Peyer's patch (tissue), 4 donors: Measurements from ENCODE around the gene BIN1. TPM values are rescaled to one million over a fixed set of nuclear protein-coding genes. Genes with fewer than 3 reads are reported as not detected.
A peak's percentile ranks its signal among the peaks of the same experiment; 100 is the strongest.

Experiments
- DNase-seq, 3 donors: peaks; one replicate each; pipeline ENCODE4 v3.0.0-alpha.2; 2017 to 2019
- H3K27ac ChIP-seq, 4 donors: fragments of 200-600 bp; sonication (generic); one replicate each; pipeline ENCODE4 v1.5.1; 2016 to 2019
- H3K27me3 ChIP-seq, 2 donors: fragments of 200-600 bp; sonication (generic); one replicate each; pipeline ENCODE4 v1.5.1; 2019
- H3K36me3 ChIP-seq, 3 donors: fragments of 200-600 bp; sonication (generic); one replicate each; pipeline ENCODE4 v1.5.1; 2016 to 2019
- H3K4me1 ChIP-seq, 4 donors: fragments of 200-600 bp; sonication (generic); one replicate each; pipeline ENCODE4 v1.5.1; 2016 to 2019
- H3K4me3 ChIP-seq, 4 donors: fragments of 200-600 bp; sonication (generic); 1 replicate in 3 of 4; 2 replicates in 1 of 4; pipeline ENCODE4 v1.5.1; 2016 to 2019; ENCODE audit warnings: mild to moderate bottlenecking in 1 of 4
- H3K9me3 ChIP-seq, 4 donors: fragments of 200-600 bp; sonication (generic); one replicate each; pipeline ENCODE4 v1.5.1; 2016 to 2019; ENCODE audit warnings: mild to moderate bottlenecking in 1 of 4
- CTCF ChIP-seq, 6 experiments: fragments of 450-650 bp in 4 of 6; fragments of 200-600 bp in 2 of 6; sonication (generic) in 1 of 6; IDR thresholded peaks; one replicate each; pipeline ENCODE4 v1.5.1; 2017 to 2019; ENCODE audit warnings: antibody characterized with exemption in 6 of 6, mild to moderate bottlenecking in 3 of 6, moderate library complexity in 1 of 6
- POLR2A ChIP-seq, 2 donors: fragments of 450-650 bp; IDR thresholded peaks; one replicate each; pipeline ENCODE4 v1.5.1; 2017; ENCODE audit warnings: antibody characterized with exemption in 2 of 2, mild to moderate bottlenecking in 2 of 2, moderate library complexity in 2 of 2
- total RNA-seq, 4 donors: library from RNA; depleted of rRNA; stranded (reverse); fragments of >200 nt; gene quantifications; one replicate each; pipeline ENCODE4 v1.1.0, GENCODE V29; 2016

Gene BIN1
- total RNA-seq, 4 donors from 2014 or later = 22.2 to 81.7 (median 47.2) TPM

DNA sequence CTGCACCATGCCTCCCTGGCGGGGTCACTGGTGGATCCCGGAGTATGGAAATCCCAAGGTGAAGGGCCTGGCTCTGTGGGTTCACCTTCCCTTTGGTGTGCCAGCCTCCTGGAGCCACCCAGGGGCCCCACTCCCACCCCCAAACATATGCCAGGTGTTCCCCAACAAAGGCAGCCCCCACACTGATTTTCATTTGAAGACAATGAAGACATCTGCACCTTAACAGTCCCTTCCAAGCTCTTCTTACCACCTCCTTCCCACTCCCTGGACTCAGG is 11.7 kb downstream of the BIN1 start:
- H3K36me3 ChIP-seq = no peaks in the 10 kb centered on the region
- H3K27me3 ChIP-seq = no peaks in the 10 kb centered on the region
- DNase-seq = no peak
- H3K9me3 ChIP-seq = no peaks in the 10 kb centered on the region
- H3K4me1 ChIP-seq = peaks cover 0 to 54% (median 2%) of the 10 kb centered on the region in 4 donors
- TF ChIP-seq CTCF (IDR thresholded peaks at IDR 0.05) (no peak), POLR2A (IDR thresholded peaks at IDR 0.05) (no peak)
- H3K27ac ChIP-seq = peak overlapping the region in 3 of 4 donors; percentile 10 to 63 (median 37)
- no peak overlapping the region for H3K4me3 ChIP-seq

- no peak for TF ChIP-seq POLR2A (IDR thresholded peaks at IDR 0.05)
- no peak for TF ChIP-seq CTCF (IDR thresholded peaks at IDR 0.05)
- Histone ChIP-seq H3K4me1 (peaks cover 0 to 48% (median 2%) of the 10 kb centered on the region in 4 donors), H3K36me3 (no peaks in the 10 kb centered on the region), H3K4me3 (no peak overlapping the region), H3K27me3 (no peaks in the 10 kb centered on the region), H3K9me3 (no peaks in the 10 kb centered on the region), H3K27ac (peak overlapping the region in 3 of 4 donors; percentile 31 to 63 (median 37))
- peak in 1 of 3 donors; percentile 74 for DNase-seq
Measured at GRCh38 chr2:127094509-127095366, 12.2 kb downstream of the BIN1 start.

DNA sequence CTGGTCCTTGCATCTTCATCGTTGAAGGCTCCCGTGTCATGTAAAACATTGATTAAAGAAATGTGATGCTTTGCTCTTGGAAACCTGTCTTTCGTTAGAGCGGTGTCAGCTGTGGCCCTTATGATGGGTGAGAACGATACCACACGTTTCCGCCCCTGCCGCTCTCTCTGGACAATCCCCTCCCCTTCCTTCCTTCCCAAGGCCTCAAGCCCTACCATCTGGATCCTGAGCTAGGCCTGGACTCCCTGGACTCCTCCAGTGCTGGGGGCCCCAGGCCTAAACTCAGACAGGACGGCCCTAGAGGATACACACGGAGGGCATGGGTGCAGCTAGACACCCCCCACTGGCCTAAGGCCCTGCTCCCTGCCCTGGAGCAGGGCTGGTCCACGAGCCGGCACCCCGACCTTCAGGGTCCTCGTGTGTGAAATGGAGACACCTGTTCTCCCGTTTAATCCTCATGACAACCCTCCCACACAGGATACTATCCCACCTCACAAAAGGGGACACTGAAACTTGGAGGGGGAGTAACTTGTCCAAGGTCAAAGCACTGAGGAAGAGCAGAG is 13.2 kb downstream of the BIN1 start:
- Histone ChIP-seq H3K36me3 (no peaks in the 10 kb centered on the region), H3K4me3 (no peak overlapping the region), H3K27ac (no peak overlapping the region), H3K4me1 (peaks cover 0 to 43% (median 2%) of the 10 kb centered on the region in 4 donors), H3K27me3 (no peaks in the 10 kb centered on the region), H3K9me3 (no peaks in the 10 kb centered on the region)
- TF ChIP-seq CTCF (IDR thresholded peaks at IDR 0.05) (no peak), POLR2A (IDR thresholded peaks at IDR 0.05) (no peak)
- DNase-seq = no peak

DNA sequence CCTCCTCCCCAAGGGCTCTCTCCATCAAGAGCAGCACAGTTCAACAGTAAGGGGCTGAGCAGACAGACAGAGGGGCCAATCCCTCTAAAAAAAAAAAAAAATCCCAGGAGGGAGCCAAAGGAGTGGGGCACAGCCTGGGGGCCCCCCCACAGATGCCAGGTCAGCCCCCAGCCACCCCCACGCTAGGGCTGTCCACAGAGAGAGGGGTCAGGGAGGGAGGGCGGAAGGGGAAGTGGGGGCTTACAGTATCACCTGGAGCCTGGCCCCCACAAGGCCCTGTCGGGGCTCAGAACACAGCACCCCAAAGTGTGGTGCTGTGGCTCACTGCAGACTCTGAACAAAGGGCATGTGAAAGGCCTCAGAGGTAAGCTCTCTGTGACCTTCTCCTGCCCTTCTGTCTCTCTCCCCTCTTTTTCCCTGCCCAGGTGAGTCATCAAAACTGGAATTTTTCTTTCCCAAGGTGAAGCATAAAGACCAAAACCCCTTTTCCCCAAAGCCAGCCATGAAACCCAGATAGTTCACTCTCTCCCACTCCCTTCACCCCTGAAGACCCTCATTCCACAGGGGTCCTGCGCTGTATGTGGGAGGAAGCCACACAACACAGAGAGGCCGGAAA is 13.9 kb downstream of the BIN1 start:
- Histone ChIP-seq H3K27ac (no peak overlapping the region), H3K4me1 (peaks cover 0 to 38% (median 2%) of the 10 kb centered on the region in 4 donors)

GRCh38 chr2:127092306-127092705 is 14.6 kb downstream of the BIN1 start:
- H3K4me3 ChIP-seq = no peak overlapping the region
- H3K36me3 ChIP-seq = no peaks in the 10 kb centered on the region
- no peak overlapping the region for H3K27ac ChIP-seq
- H3K4me1 ChIP-seq = peaks cover 0 to 40% (median 2%) of the 10 kb centered on the region in 4 donors
- no peaks in the 10 kb centered on the region for H3K9me3 ChIP-seq
- H3K27me3 ChIP-seq = no peaks in the 10 kb centered on the region
- TF ChIP-seq CTCF (IDR thresholded peaks at IDR 0.05) (no peak), POLR2A (IDR thresholded peaks at IDR 0.05) (no peak)
- DNase-seq = no peak

More for the DNA sequence above, 13.9 kb downstream of the BIN1 start:
- Histone ChIP-seq H3K36me3 (no peaks in the 10 kb centered on the region), H3K9me3 (no peaks in the 10 kb centered on the region), H3K27me3 (no peaks in the 10 kb centered on the region), H3K4me3 (no peak overlapping the region)
- TF ChIP-seq POLR2A (IDR thresholded peaks at IDR 0.05) = no peak
- no peak for TF ChIP-seq CTCF (IDR thresholded peaks at IDR 0.05)
- no peak for DNase-seq
